ENCODE data around the gene RHOV. TPM values are rescaled to one million over a fixed set of nuclear protein-coding genes. Genes with fewer than 3 reads are reported as not detected.

The RHOV gene
- total RNA-seq, 1 experiment from 2014 or later = 6.0 TPM

DNA sequence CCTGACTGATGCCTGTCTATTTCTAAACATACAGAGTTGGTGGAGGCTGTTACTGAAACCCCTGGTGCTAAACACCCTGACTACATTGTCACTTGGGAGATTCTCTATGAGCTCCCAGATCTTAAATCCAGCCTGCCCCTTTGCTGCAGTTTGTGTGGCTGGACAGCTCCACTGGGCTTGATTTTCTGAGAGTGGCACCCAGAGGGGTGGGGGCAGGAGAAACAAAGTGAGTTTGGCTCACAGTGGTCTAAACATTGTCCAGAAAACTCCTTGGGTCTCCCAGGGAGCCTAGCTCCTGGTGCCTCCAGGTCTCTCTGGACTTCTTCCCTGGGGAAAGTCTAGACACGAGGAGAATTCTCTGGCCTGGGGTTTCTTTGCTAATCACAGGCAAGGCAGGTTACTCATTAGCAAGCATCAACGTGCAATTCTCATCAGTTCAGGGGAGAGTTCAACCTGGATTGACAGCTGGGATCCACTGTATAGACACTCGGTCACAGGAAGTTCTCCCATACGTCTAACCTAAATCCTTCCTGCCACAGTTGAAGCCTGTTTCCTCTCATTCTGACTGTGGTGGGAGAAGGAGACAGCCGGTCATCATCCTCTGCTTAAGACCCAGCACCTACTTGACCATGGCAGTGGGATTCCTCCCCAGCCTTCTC lies 48.0 kb upstream of the RHOV start:
- H3K4me1 ChIP-seq (ENCODE audit: control insufficient read depth in 1 of 2, insufficient read depth in 2 of 2, low read length in 2 of 2) = no peaks in the 10 kb centered on the region; a peak in 1 of 4 replicates
- TF ChIP-seq POLR2A (IDR thresholded peaks at IDR 0.05; ENCODE audit: borderline replicate concordance, extremely low read depth, insufficient read depth, insufficient read length) = no peak
- TF ChIP-seq CBX3 (IDR thresholded peaks at IDR 0.05; ENCODE audit: low read depth) = no peak
- no peak for TF ChIP-seq SP1 (IDR thresholded peaks at IDR 0.05; ENCODE audit: low read depth)
- TF ChIP-seq, protein P1, sequence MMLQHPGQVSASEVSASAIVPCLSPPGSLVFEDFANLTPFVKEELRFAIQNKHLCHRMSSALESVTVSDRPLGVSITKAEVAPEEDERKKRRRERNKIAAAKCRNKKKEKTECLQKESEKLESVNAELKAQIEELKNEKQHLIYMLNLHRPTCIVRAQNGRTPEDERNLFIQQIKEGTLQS (IDR thresholded peaks at IDR 0.05) = no peak
- TF ChIP-seq, protein P2, sequence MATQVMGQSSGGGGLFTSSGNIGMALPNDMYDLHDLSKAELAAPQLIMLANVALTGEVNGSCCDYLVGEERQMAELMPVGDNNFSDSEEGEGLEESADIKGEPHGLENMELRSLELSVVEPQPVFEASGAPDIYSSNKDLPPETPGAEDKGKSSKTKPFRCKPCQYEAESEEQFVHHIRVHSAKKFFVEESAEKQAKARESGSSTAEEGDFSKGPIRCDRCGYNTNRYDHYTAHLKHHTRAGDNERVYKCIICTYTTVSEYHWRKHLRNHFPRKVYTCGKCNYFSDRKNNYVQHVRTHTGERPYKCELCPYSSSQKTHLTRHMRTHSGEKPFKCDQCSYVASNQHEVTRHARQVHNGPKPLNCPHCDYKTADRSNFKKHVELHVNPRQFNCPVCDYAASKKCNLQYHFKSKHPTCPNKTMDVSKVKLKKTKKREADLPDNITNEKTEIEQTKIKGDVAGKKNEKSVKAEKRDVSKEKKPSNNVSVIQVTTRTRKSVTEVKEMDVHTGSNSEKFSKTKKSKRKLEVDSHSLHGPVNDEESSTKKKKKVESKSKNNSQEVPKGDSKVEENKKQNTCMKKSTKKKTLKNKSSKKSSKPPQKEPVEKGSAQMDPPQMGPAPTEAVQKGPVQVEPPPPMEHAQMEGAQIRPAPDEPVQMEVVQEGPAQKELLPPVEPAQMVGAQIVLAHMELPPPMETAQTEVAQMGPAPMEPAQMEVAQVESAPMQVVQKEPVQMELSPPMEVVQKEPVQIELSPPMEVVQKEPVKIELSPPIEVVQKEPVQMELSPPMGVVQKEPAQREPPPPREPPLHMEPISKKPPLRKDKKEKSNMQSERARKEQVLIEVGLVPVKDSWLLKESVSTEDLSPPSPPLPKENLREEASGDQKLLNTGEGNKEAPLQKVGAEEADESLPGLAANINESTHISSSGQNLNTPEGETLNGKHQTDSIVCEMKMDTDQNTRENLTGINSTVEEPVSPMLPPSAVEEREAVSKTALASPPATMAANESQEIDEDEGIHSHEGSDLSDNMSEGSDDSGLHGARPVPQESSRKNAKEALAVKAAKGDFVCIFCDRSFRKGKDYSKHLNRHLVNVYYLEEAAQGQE (IDR thresholded peaks at IDR 0.05; ENCODE audit: low read depth) = no peak
- TF ChIP-seq, protein P3, sequence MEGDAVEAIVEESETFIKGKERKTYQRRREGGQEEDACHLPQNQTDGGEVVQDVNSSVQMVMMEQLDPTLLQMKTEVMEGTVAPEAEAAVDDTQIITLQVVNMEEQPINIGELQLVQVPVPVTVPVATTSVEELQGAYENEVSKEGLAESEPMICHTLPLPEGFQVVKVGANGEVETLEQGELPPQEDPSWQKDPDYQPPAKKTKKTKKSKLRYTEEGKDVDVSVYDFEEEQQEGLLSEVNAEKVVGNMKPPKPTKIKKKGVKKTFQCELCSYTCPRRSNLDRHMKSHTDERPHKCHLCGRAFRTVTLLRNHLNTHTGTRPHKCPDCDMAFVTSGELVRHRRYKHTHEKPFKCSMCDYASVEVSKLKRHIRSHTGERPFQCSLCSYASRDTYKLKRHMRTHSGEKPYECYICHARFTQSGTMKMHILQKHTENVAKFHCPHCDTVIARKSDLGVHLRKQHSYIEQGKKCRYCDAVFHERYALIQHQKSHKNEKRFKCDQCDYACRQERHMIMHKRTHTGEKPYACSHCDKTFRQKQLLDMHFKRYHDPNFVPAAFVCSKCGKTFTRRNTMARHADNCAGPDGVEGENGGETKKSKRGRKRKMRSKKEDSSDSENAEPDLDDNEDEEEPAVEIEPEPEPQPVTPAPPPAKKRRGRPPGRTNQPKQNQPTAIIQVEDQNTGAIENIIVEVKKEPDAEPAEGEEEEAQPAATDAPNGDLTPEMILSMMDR (IDR thresholded peaks at IDR 0.05 in 2 of 3, conservative IDR thresholded peaks at IDR 0.05 in 1 of 3; ENCODE audit: borderline replicate concordance in 1 of 3, insufficient read depth in 1 of 3, low read depth in 2 of 3, low read length in 2 of 3) = no peak
- TF ChIP-seq TCF7L2 (IDR thresholded peaks at IDR 0.05; ENCODE audit: borderline replicate concordance, extremely low read depth, insufficient read depth, insufficient read length) = no peak
- TF ChIP-seq ZBTB33 (IDR thresholded peaks at IDR 0.05; ENCODE audit: extremely low read depth, insufficient replicate concordance, low read length) = no peak
- no peak for TF ChIP-seq POLR2AphosphoS5 (IDR thresholded peaks at IDR 0.05; ENCODE audit: low read depth, low read length)
- no peaks in the 10 kb centered on the region for H4K20me1 ChIP-seq (ENCODE audit: insufficient read depth)
- CTCF ChIA-PET = interaction anchor here (1.7 kb wide), 1 partner anchor 16 kb away, joined by 5 read pairs; no protein-coding TSS in a partner anchor
- DNase-seq (ENCODE audit: low read depth, low spot score) = no peak
- no peaks in the 10 kb centered on the region for H3K79me2 ChIP-seq (ENCODE audit: insufficient read depth, low read length)
- no peaks in the 10 kb centered on the region for H3K9me3 ChIP-seq (ENCODE audit: control insufficient read depth in 1 of 2, insufficient read depth in 1 of 2, low read depth in 1 of 2, low read length in 2 of 2)
- no peaks in the 10 kb centered on the region for H3K9me2 ChIP-seq (ENCODE audit: insufficient read depth)
- ATAC-seq = no peak
- H3K27me3 ChIP-seq (ENCODE audit: insufficient read depth, low read length) = no peaks in the 10 kb centered on the region
- H3K4me3 ChIP-seq (replicated peaks in 1 of 2; ENCODE audit: low read depth in 1 of 2, low read length in 2 of 2) = no peak overlapping the region
- POLR2A ChIA-PET = no interaction called here
- H3K27ac ChIP-seq (ENCODE audit: low read depth, low read length) = no peak overlapping the region
- intact Hi-C loops (cut with micrococcal nuclease) = no loop called here
- H3K9ac ChIP-seq (ENCODE audit: low read length) = no peak overlapping the region
- no TSS peak for BruUV-seq (replicated peaks)
- no peak overlapping the region for H3K4me2 ChIP-seq (ENCODE audit: low read length)
- no peaks in the 10 kb centered on the region for H3K36me3 ChIP-seq (ENCODE audit: control insufficient read depth in 1 of 2, insufficient read depth in 2 of 2, low read length in 2 of 2)
- RAD21 ChIA-PET (ENCODE audit: low non-redundant PET in 1 of 2, low total read pairs in 2 of 2, uncharacterized antibody in 2 of 2, unreplicated experiment in 2 of 2) = no interaction called here
- no peak overlapping the region for H2AFZ ChIP-seq (ENCODE audit: low read depth, low read length, poor library complexity, severe bottlenecking)
